Liver (tissue), 9 donors: ENCODE data around the gene MBD4. TPM values are rescaled to one million over a fixed set of nuclear protein-coding genes. Genes with fewer than 3 reads are reported as not detected.
"Not testable (repeated sequence)": the region's sequence is repeated elsewhere in the genome, so short reads cannot be mapped to it uniquely, and the experiment has no call there.

Source experiments
- DNase-seq: peaks from one replicate; pipeline ENCODE4 v3.0.0-alpha.2; 2017; ENCODE audit warnings: low spot score
- H3K27ac ChIP-seq, 2 donors: one replicate each; pipeline ENCODE4 v1.7.0; 2013; ENCODE audit warnings: inconsistent platforms in 2 of 2, low read length in 2 of 2, control low read depth in 1 of 2, low read depth in 1 of 2, mild to moderate bottlenecking in 1 of 2
- H3K27me3 ChIP-seq, 4 donors: one replicate each; pipeline versions ENCODE4 v1.6.1 to v1.7.0; 2013; ENCODE audit warnings: low read length in 3 of 4, inconsistent platforms in 1 of 4, mild to moderate bottlenecking in 1 of 4, moderate library complexity in 1 of 4; ENCODE audit not compliant: control insufficient read depth in 4 of 4, insufficient read depth in 4 of 4
- H3K36me3 ChIP-seq, 4 donors: one replicate each; pipeline versions ENCODE4 v1.6.1 to v1.7.0; 2013; ENCODE audit warnings: low read length in 3 of 4, mild to moderate bottlenecking in 3 of 4, low read depth in 1 of 4, moderate library complexity in 1 of 4; ENCODE audit not compliant: control insufficient read depth in 4 of 4, insufficient read depth in 3 of 4
- H3K4me1 ChIP-seq, 4 donors: one replicate each; pipeline versions ENCODE4 v1.6.1 to v1.7.0; 2013; ENCODE audit warnings: low read length in 3 of 4, mild to moderate bottlenecking in 3 of 4, moderate library complexity in 1 of 4; ENCODE audit not compliant: control insufficient read depth in 4 of 4, insufficient read depth in 4 of 4
- H3K4me3 ChIP-seq, 3 donors: one replicate each; pipeline versions ENCODE4 v1.6.1 to v1.7.0; 2013; ENCODE audit warnings: low read length in 3 of 3, control low read depth in 1 of 3, low read depth in 1 of 3, mild to moderate bottlenecking in 1 of 3
- H3K9ac ChIP-seq, 2 donors: one replicate each; pipeline ENCODE4 v1.7.0; 2013; ENCODE audit warnings: low read length in 2 of 2, mild to moderate bottlenecking in 2 of 2, moderate library complexity in 2 of 2, control low read depth in 1 of 2, low read depth in 1 of 2
- H3K9me3 ChIP-seq, 4 donors: one replicate each; pipeline versions ENCODE4 v1.6.1 to v1.7.0; 2013; ENCODE audit warnings: low read length in 3 of 4; ENCODE audit not compliant: control insufficient read depth in 4 of 4
- CTCF ChIP-seq: fragments of 150-350 bp; IDR thresholded peaks from 2 replicates; pipeline ENCODE4 v1.5.1; 2017; ENCODE audit warnings: improper control_type of control experiment, low read depth, low read length; ENCODE audit not compliant: missing input control
- EGR1 ChIP-seq, 2 donors: IDR thresholded peaks; 2 replicates each; pipeline ENCODE4 v1.6.1; 2016 to 2018; ENCODE audit warnings: antibody characterized with exemption in 2 of 2, low read depth in 2 of 2
- FOXA1 ChIP-seq: IDR thresholded peaks from 2 replicates; pipeline ENCODE4 v1.6.1; 2016; ENCODE audit warnings: antibody characterized with exemption
- FOXA2 ChIP-seq: IDR thresholded peaks from 2 replicates; pipeline ENCODE4 v1.6.1; 2016; ENCODE audit warnings: antibody characterized with exemption
- GABPA ChIP-seq, 2 donors: IDR thresholded peaks in 1 of 2; conservative IDR thresholded peaks in 1 of 2; 2 replicates each; pipeline ENCODE4 v1.6.1; 2016; ENCODE audit warnings: antibody characterized with exemption in 2 of 2, mild to moderate bottlenecking in 1 of 2, moderate library complexity in 1 of 2
- HNF4A ChIP-seq, 2 donors: conservative IDR thresholded peaks; 2 replicates each; pipeline ENCODE4 v1.6.1; 2016; ENCODE audit warnings: antibody characterized with exemption in 2 of 2, mild to moderate bottlenecking in 2 of 2
- HNF4G ChIP-seq: IDR thresholded peaks from 2 replicates; pipeline ENCODE4 v1.6.1; 2016; ENCODE audit warnings: antibody characterized with exemption
- MAX ChIP-seq: IDR thresholded peaks from 2 replicates; pipeline ENCODE4 v1.6.1; 2016; ENCODE audit warnings: antibody characterized with exemption
- NR2F2 ChIP-seq: IDR thresholded peaks from 2 replicates; pipeline ENCODE4 v1.6.1; 2016; ENCODE audit warnings: antibody characterized with exemption
- RAD21 ChIP-seq, 2 donors: IDR thresholded peaks; 2 replicates each; pipeline ENCODE4 v1.6.1; 2016; ENCODE audit warnings: antibody characterized with exemption in 2 of 2, mild to moderate bottlenecking in 2 of 2
- RXRA ChIP-seq, 2 donors: IDR thresholded peaks; 2 replicates each; pipeline ENCODE4 v1.6.1; 2017 to 2018; ENCODE audit warnings: antibody characterized with exemption in 2 of 2, mild to moderate bottlenecking in 1 of 2
- SP1 ChIP-seq: IDR thresholded peaks from 2 replicates; pipeline ENCODE4 v1.6.1; 2018; ENCODE audit warnings: antibody characterized with exemption, mild to moderate bottlenecking
- TAF1 ChIP-seq: conservative IDR thresholded peaks from 2 replicates; pipeline ENCODE4 v1.6.1; 2016; ENCODE audit warnings: antibody characterized with exemption, mild to moderate bottlenecking
- YY1 ChIP-seq: IDR thresholded peaks from 2 replicates; pipeline ENCODE4 v1.6.1; 2016; ENCODE audit warnings: antibody characterized with exemption, mild to moderate bottlenecking
- WGBS: extraction: QIAGEN DNeasy Blood & Tissue Kit; methylation state at CpG from one replicate; pipeline ENCODE4 v1.1.7; 2013; 5-methylcytosine and 5-hydroxymethylcytosine counted together
- polyA plus RNA-seq, 2 donors: library from polyadenylated mRNA; stranded (reverse) in 1 of 2; unstranded in 1 of 2; fragments of 200-250 nt in 1 of 2; fragments of >200 nt in 1 of 2; fragmentation: Nextera tagmentation in 1 of 2; extraction: Ambion mirVana in 1 of 2; gene quantifications; one replicate each; pipeline versions ENCODE4 v1.2.1 to v1.2.3, GENCODE V29; 2013 to 2015
- total RNA-seq, 2 donors: library from RNA; depleted of rRNA; stranded (reverse); fragments of >200 nt; gene quantifications; one replicate each; pipeline ENCODE4 v1.2.3, GENCODE V29; 2014
- TF ChIP-seq, protein P1 (sequence below): IDR thresholded peaks from 2 replicates; pipeline ENCODE4 v1.6.1; 2016; ENCODE audit warnings: antibody characterized with exemption
- TF ChIP-seq, protein P2 (sequence below): IDR thresholded peaks from 2 replicates; pipeline ENCODE4 v1.6.1; 2016; ENCODE audit warnings: antibody characterized with exemption, mild to moderate bottlenecking
- donor health status: healthy.
- donor health status: healthy.
- donor health status: healthy.
- donor health status: healthy.
- donor health status: healthy.

Gene MBD4
- total and polyA plus RNA-seq, 4 donors, result 16.9 to 24.8 (median 17.2) TPM

DNA sequence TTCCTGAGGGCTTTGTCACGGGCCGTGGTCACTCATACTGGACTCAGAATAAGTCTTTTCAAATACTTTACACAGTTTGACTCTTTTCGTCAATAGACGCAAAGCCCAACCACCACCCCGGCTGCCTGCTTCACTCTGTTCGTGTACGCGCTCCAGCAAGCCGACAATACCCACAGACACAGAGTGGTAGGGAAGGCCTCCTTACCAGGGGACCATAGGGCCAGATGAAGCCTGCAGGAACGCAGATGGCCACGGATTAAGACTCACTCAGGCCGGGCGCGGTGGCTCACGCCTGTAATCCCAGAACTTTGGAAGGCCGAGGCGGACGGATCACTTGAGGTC, 41.0 kb downstream of the MBD4 start:
- H3K27me3 ChIP-seq, result no peaks in the 10 kb centered on the region

DNA sequence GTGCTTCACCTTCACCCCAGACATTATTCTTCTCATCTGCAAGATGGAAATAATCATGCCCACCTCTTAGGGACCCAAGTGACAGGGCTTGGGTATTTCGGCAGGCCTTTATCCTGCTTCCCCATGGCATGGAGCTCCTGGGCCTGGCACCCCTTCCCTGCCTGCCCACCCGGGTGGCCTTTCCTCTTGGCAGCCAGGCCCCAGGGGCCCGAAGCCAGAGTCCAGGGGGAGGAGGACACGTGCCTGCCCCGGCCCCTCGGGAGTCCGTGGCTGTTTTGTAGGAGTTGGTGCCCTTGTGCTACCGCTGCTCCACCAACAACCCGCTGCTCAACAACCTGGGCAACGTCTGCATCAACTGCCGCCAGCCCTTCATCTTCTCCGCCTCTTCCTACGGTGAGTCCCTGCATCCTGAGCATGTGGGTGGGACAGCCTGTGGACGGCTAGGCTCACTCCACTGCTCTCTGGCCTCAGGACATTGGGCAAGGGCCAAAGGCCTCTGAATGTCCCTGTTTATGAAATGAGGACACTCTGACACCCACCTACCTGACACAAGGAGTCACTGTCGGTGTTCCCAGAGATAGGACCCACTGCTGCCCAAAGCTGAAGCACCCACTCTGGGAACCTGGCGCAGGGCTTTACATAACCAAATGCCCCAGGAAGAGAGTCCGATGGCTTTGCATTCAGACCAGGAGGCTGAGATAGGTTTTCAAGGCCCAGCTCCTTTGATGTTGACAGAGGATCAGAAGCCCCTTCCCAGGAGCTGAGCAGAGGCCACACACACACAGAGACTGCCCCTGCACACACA, 45.8 kb downstream of the MBD4 start:
- not testable (repeated sequence) for H3K4me3 ChIP-seq, H3K9ac ChIP-seq, H3K27me3 ChIP-seq, H3K27ac ChIP-seq, H3K9me3 ChIP-seq
- peak; percentile 34 to 42 for TF ChIP-seq HNF4A (conservative IDR thresholded peaks at IDR 0.05)
- Histone ChIP-seq H3K36me3 (peaks cover 1 to 32% (median 15%) of the 10 kb centered on the region in 4 donors), H3K4me1 (peaks cover 5 to 22% (median 19%) of the 10 kb centered on the region in 4 donors)
- WGBS, result 84% methylated on average over 14 of the region's 17 CpGs
- peak; percentile 44 for DNase-seq

More for the DNA sequence above, 41.0 kb downstream of the MBD4 start:
- WGBS, result under 1% methylated on average over 18 of the region's 18 CpGs
- no peak for TF ChIP-seq YY1
- no peak for TF ChIP-seq HNF4G
- TF ChIP-seq NR2F2, result no peak
- TF ChIP-seq, protein P1, sequence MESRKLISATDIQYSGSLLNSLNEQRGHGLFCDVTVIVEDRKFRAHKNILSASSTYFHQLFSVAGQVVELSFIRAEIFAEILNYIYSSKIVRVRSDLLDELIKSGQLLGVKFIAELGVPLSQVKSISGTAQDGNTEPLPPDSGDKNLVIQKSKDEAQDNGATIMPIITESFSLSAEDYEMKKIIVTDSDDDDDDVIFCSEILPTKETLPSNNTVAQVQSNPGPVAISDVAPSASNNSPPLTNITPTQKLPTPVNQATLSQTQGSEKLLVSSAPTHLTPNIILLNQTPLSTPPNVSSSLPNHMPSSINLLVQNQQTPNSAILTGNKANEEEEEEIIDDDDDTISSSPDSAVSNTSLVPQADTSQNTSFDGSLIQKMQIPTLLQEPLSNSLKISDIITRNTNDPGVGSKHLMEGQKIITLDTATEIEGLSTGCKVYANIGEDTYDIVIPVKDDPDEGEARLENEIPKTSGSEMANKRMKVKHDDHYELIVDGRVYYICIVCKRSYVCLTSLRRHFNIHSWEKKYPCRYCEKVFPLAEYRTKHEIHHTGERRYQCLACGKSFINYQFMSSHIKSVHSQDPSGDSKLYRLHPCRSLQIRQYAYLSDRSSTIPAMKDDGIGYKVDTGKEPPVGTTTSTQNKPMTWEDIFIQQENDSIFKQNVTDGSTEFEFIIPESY, result no peak
- TF ChIP-seq RXRA (IDR thresholded peaks at IDR 0.05), result no peak
- no peak for TF ChIP-seq EGR1 (IDR thresholded peaks at IDR 0.05; ENCODE audit: low read depth in 2 of 2)
- TF ChIP-seq HNF4A (conservative IDR thresholded peaks at IDR 0.05), result no peak
- Histone ChIP-seq H3K9me3 (no peaks in the 10 kb centered on the region), H3K36me3 (peaks cover 0 to 2% (median 0%) of the 10 kb centered on the region in 4 donors), H3K27ac (peak overlapping the region; percentile 81 to 83), H3K4me3 (peak overlapping the region; percentile 33 to 82 (median 51)), H3K4me1 (peaks cover 5 to 29% (median 22%) of the 10 kb centered on the region in 4 donors), H3K9ac (peak overlapping the region; percentile 58 to 93)
- DNase-seq, result peak; percentile 57

DNA sequence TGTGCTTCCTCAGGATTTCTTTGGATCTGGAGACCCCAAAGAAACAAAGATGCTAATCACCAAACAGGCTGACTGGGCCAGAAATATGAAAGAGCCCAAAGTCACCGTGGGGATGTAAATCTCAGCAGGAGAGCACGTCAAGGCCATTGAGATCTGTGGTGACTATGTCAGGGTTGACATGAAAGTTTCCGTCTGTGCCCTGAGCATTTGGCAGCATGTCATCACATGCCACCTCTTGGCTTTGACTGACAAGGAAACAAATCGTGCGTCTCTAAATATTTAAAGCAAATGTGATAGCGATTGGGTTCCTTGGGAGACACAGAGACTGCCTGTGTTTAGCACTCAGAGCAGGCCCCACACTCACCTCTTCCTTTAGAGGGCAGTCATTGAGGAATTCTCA, 46.5 kb downstream of the MBD4 start:
- peaks cover 1 to 32% (median 15%) of the 10 kb centered on the region in 4 donors for H3K36me3 ChIP-seq
- H3K27ac ChIP-seq, result no peak overlapping the region
- no peak for DNase-seq
- H3K27me3 ChIP-seq, result no peaks in the 10 kb centered on the region
- no peak for TF ChIP-seq YY1
- TF ChIP-seq, protein P2, sequence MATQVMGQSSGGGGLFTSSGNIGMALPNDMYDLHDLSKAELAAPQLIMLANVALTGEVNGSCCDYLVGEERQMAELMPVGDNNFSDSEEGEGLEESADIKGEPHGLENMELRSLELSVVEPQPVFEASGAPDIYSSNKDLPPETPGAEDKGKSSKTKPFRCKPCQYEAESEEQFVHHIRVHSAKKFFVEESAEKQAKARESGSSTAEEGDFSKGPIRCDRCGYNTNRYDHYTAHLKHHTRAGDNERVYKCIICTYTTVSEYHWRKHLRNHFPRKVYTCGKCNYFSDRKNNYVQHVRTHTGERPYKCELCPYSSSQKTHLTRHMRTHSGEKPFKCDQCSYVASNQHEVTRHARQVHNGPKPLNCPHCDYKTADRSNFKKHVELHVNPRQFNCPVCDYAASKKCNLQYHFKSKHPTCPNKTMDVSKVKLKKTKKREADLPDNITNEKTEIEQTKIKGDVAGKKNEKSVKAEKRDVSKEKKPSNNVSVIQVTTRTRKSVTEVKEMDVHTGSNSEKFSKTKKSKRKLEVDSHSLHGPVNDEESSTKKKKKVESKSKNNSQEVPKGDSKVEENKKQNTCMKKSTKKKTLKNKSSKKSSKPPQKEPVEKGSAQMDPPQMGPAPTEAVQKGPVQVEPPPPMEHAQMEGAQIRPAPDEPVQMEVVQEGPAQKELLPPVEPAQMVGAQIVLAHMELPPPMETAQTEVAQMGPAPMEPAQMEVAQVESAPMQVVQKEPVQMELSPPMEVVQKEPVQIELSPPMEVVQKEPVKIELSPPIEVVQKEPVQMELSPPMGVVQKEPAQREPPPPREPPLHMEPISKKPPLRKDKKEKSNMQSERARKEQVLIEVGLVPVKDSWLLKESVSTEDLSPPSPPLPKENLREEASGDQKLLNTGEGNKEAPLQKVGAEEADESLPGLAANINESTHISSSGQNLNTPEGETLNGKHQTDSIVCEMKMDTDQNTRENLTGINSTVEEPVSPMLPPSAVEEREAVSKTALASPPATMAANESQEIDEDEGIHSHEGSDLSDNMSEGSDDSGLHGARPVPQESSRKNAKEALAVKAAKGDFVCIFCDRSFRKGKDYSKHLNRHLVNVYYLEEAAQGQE, result no peak
- TF ChIP-seq NR2F2, result no peak
- no peak for TF ChIP-seq TAF1
- no peak for TF ChIP-seq MAX
- TF ChIP-seq FOXA1, result no peak
- TF ChIP-seq RXRA (IDR thresholded peaks at IDR 0.05), result no peak
- TF ChIP-seq RAD21 (IDR thresholded peaks at IDR 0.05), result no peak
- no peak for TF ChIP-seq HNF4A (conservative IDR thresholded peaks at IDR 0.05)
- TF ChIP-seq EGR1 (IDR thresholded peaks at IDR 0.05; ENCODE audit: low read depth in 2 of 2), result no peak
- TF ChIP-seq CTCF, result no peak
- TF ChIP-seq FOXA2, result no peak
- TF ChIP-seq HNF4G, result no peak
- TF ChIP-seq GABPA (IDR thresholded peaks at IDR 0.05 in 1 of 2, conservative IDR thresholded peaks at IDR 0.05 in 1 of 2), result no peak
- TF ChIP-seq SP1, result no peak
- H3K9ac ChIP-seq, result no peak overlapping the region
- H3K4me3 ChIP-seq, result no peak overlapping the region
- H3K9me3 ChIP-seq, result no peaks in the 10 kb centered on the region
- H3K4me1 ChIP-seq, result peaks cover 5 to 17% (median 14%) of the 10 kb centered on the region in 4 donors
- WGBS, result 85% methylated on average over 6 of the region's 6 CpGs
